Astrocyte (in vitro differentiated cells and primary cell): ENCODE data around the gene AHSP. TPM values are rescaled to one million over a fixed set of nuclear protein-coding genes. Genes with fewer than 3 reads are reported as not detected.

Source experiments
- DNase-seq: peaks from one replicate; pipeline ENCODE4 v3.0.0-alpha.2; 2010; ENCODE audit warnings: low read depth
- FAIRE-seq: peaks from 2 replicates; lab custom pipeline; 2011; peaks lifted over from hg19 to GRCh38; lab: Jason Lieb, UNC
- H2AFZ ChIP-seq: 2 replicates; pipeline ENCODE4 v1.6.0; 2012; ENCODE audit warnings: low read depth, low read length, inconsistent platforms
- H3K27ac ChIP-seq: 2 replicates; pipeline ENCODE4 v1.5.1; 2011; ENCODE audit warnings: low read depth, low read length, inconsistent platforms
- H3K27me3 ChIP-seq: 2 replicates; pipeline ENCODE4 v1.6.0; 2011; ENCODE audit warnings: low read length, inconsistent platforms; ENCODE audit not compliant: insufficient read depth
- H3K36me3 ChIP-seq: 2 replicates; pipeline ENCODE4 v1.5.1; 2011; ENCODE audit warnings: low read length, inconsistent platforms; ENCODE audit not compliant: insufficient read depth
- H3K4me1 ChIP-seq: 2 replicates; pipeline ENCODE4 v1.5.1; 2011; ENCODE audit warnings: low read length, inconsistent platforms; ENCODE audit not compliant: insufficient read depth
- H3K4me2 ChIP-seq: 2 replicates; pipeline ENCODE4 v1.6.0; 2012; ENCODE audit warnings: low read length, inconsistent platforms
- H3K4me3 ChIP-seq: 2 replicates; pipeline ENCODE4 v1.5.1; 2011; ENCODE audit warnings: low read depth, mild to moderate bottlenecking, low read length, inconsistent platforms; ENCODE audit not compliant: insufficient read depth
- H3K79me2 ChIP-seq: 2 replicates; pipeline ENCODE4 v1.6.0; 2012; ENCODE audit warnings: mild to moderate bottlenecking, low read length, inconsistent platforms; ENCODE audit not compliant: insufficient read depth
- H3K9ac ChIP-seq: 2 replicates; pipeline ENCODE4 v1.6.0; 2012; ENCODE audit warnings: mild to moderate bottlenecking, low read length, inconsistent platforms
- H3K9me3 ChIP-seq: 2 replicates; pipeline ENCODE4 v1.5.1; 2012; ENCODE audit warnings: low read depth, mild to moderate bottlenecking, low read length, inconsistent platforms; ENCODE audit not compliant: insufficient read depth
- H4K20me1 ChIP-seq: 2 replicates; pipeline ENCODE4 v1.6.0; 2012; ENCODE audit warnings: low read length, inconsistent platforms; ENCODE audit not compliant: insufficient read depth
- H3K27ac Mint-ChIP-seq: one replicate; pipeline ENCODE4 v1.8.0; 2021; ENCODE audit warnings: mild to moderate bottlenecking, mixed read lengths; ENCODE audit not compliant: unreplicated experiment
- H3K27me3 Mint-ChIP-seq: one replicate; pipeline ENCODE4 v1.8.0; 2021; ENCODE audit warnings: low read depth, mixed read lengths; ENCODE audit not compliant: unreplicated experiment
- H3K36me3 Mint-ChIP-seq: one replicate; pipeline ENCODE4 v1.8.0; 2021; ENCODE audit warnings: low read depth, mixed read lengths; ENCODE audit not compliant: unreplicated experiment
- H3K4me1 Mint-ChIP-seq: one replicate; pipeline ENCODE4 v1.8.0; 2021; ENCODE audit warnings: low read depth, mixed read lengths; ENCODE audit not compliant: unreplicated experiment
- H3K4me3 Mint-ChIP-seq: one replicate; pipeline ENCODE4 v1.8.0; 2021; ENCODE audit warnings: mild to moderate bottlenecking, moderate library complexity, mixed read lengths; ENCODE audit not compliant: unreplicated experiment
- H3K9me3 Mint-ChIP-seq: one replicate; pipeline ENCODE4 v1.8.0; 2021; ENCODE audit warnings: mild to moderate bottlenecking, mixed read lengths; ENCODE audit not compliant: unreplicated experiment
- EZH2 ChIP-seq: IDR thresholded peaks from 2 replicates; pipeline ENCODE4 v1.6.1; 2012; ENCODE audit warnings: mild to moderate bottlenecking, low read length, inconsistent platforms; ENCODE audit not compliant: insufficient read depth
- total RNA-seq: library from RNA; stranded (reverse); gene quantifications from 2 replicates; pipeline ENCODE4 v1.2.1, GENCODE V29; 2021
- TF ChIP-seq, protein P1 (sequence below): IDR thresholded peaks from 2 replicates; pipeline ENCODE4 v1.5.1; 2011; ENCODE audit warnings: low read depth, mild to moderate bottlenecking, inconsistent platforms, low read length, moderate library complexity; ENCODE audit not compliant: insufficient read depth

AHSP gene
- total RNA-seq, 1 donor from 2014 or later = not detected

GRCh38 chr16:31517800-31518402 is 9.8 kb upstream of the AHSP start:
- Histone ChIP-seq H3K9me3 (no peaks in the 10 kb centered on the region), H2AFZ (no peak overlapping the region), H3K9ac (no peak overlapping the region), H3K79me2 (no peaks in the 10 kb centered on the region), H3K27ac (no peak overlapping the region), H4K20me1 (no peaks in the 10 kb centered on the region), H3K36me3 (no peaks in the 10 kb centered on the region), H3K4me3 (no peak overlapping the region), H3K4me1 (no peaks in the 10 kb centered on the region), H3K27me3 (no peaks in the 10 kb centered on the region), H3K4me2 (no peak overlapping the region)
- DNase-seq = no peak
- Mint-ChIP-seq H3K27ac (no peak overlapping the region), H3K4me1 (peaks cover 8% of the 10 kb centered on the region), H3K9me3 (peaks cover 3% of the 10 kb centered on the region), H3K27me3 (peaks cover 5% of the 10 kb centered on the region), H3K4me3 (no peak overlapping the region), H3K36me3 (no peaks in the 10 kb centered on the region)
- no peak for TF ChIP-seq EZH2
- TF ChIP-seq, protein P1, sequence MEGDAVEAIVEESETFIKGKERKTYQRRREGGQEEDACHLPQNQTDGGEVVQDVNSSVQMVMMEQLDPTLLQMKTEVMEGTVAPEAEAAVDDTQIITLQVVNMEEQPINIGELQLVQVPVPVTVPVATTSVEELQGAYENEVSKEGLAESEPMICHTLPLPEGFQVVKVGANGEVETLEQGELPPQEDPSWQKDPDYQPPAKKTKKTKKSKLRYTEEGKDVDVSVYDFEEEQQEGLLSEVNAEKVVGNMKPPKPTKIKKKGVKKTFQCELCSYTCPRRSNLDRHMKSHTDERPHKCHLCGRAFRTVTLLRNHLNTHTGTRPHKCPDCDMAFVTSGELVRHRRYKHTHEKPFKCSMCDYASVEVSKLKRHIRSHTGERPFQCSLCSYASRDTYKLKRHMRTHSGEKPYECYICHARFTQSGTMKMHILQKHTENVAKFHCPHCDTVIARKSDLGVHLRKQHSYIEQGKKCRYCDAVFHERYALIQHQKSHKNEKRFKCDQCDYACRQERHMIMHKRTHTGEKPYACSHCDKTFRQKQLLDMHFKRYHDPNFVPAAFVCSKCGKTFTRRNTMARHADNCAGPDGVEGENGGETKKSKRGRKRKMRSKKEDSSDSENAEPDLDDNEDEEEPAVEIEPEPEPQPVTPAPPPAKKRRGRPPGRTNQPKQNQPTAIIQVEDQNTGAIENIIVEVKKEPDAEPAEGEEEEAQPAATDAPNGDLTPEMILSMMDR = no peak
- no peak for FAIRE-seq

DNA sequence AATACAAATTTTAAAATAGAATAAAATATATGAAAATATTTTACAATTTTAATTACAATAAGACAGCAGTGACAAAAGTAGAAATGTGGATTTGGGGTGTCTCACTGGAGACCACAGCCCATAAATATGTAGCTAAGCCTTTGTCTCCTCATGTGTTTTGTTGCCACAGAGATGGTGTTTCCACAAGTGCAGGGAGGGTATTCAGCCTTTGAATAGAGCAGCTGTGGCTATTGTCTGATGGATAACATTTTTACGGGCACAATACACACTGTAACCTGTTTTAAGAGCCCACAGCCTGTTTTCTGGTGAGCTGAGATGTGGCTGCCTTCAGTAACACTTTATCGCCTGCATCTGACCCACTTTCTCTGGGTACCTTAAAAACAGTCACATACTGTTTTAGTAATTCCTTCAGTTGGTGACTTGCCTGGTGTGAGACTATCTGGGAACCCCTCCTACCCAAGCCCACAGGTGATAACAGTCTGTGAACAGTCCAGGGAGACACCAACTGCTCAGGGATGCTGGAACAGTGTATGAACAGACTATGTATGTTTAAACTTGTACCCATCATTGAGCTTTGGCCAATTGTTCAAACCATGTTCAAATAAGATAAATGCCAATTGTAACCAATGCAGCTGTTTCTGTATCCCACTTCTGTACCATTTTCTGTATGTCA is 7.8 kb upstream of the AHSP start:
- FAIRE-seq (no peak), DNase-seq (no peak)
- H3K4me2 ChIP-seq = no peak overlapping the region
- peaks cover 10% of the 10 kb centered on the region for H3K27me3 Mint-ChIP-seq
- H3K36me3 ChIP-seq = no peaks in the 10 kb centered on the region
- H3K4me1 Mint-ChIP-seq = no peaks in the 10 kb centered on the region
- H3K9me3 ChIP-seq = no peaks in the 10 kb centered on the region
- no peak overlapping the region for H3K9ac ChIP-seq
- no peaks in the 10 kb centered on the region for H3K9me3 Mint-ChIP-seq
- no peak overlapping the region for H2AFZ ChIP-seq
- no peaks in the 10 kb centered on the region for H4K20me1 ChIP-seq
- no peak overlapping the region for H3K4me3 ChIP-seq
- H3K4me3 Mint-ChIP-seq = no peak overlapping the region
- H3K4me1 ChIP-seq = no peaks in the 10 kb centered on the region
- TF ChIP-seq, protein P1 = no peak
- no peak for TF ChIP-seq EZH2
- no peaks in the 10 kb centered on the region for H3K27me3 ChIP-seq
- no peak overlapping the region for H3K27ac ChIP-seq
- no peaks in the 10 kb centered on the region for H3K36me3 Mint-ChIP-seq
- H3K27ac Mint-ChIP-seq = no peak overlapping the region
- H3K79me2 ChIP-seq = no peaks in the 10 kb centered on the region

DNA sequence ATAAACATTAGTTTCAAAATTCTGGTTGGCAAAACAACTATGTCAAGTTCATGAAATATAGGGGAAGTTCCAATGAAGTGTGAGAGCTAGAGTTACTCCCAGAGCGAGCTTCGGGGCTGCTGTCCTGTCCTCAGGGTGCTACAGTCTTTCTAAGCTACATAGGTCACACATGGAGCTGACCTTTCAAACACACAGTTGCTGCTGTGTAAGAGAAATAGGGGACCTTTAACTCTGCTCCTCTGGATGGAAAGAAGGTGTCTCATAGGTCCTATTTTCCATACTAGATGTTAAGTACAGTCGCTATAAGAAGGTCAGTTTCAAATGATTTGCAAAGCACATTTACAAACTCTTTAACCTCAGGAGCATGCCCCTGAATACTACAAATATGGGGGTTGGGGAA is 6.3 kb upstream of the AHSP start:
- FAIRE-seq = no peak
- H3K9ac ChIP-seq = no peak overlapping the region
- H3K27ac Mint-ChIP-seq = no peak overlapping the region
- no peaks in the 10 kb centered on the region for H3K4me1 Mint-ChIP-seq
- DNase-seq = no peak
- TF ChIP-seq, protein P1 = no peak
- no peak for TF ChIP-seq EZH2
- no peak overlapping the region for H3K4me2 ChIP-seq
- H3K79me2 ChIP-seq = no peaks in the 10 kb centered on the region
- H3K36me3 ChIP-seq = no peaks in the 10 kb centered on the region
- H3K27ac ChIP-seq = no peak overlapping the region
- no peak overlapping the region for H2AFZ ChIP-seq
- no peak overlapping the region for H3K4me3 ChIP-seq
- no peaks in the 10 kb centered on the region for H3K9me3 Mint-ChIP-seq
- no peaks in the 10 kb centered on the region for H3K27me3 ChIP-seq
- no peaks in the 10 kb centered on the region for H4K20me1 ChIP-seq
- no peaks in the 10 kb centered on the region for H3K9me3 ChIP-seq
- H3K36me3 Mint-ChIP-seq = no peaks in the 10 kb centered on the region
- peaks cover 12% of the 10 kb centered on the region for H3K27me3 Mint-ChIP-seq
- H3K4me3 Mint-ChIP-seq = no peak overlapping the region
- H3K4me1 ChIP-seq = no peaks in the 10 kb centered on the region
